ENCODE measurements around the gene GABRR1. TPM values are rescaled to one million over a fixed set of nuclear protein-coding genes. Genes with fewer than 3 reads are reported as not detected.

GABRR1 gene
- total RNA-seq, 1 experiment from 2014 or later = 0.33 TPM

- H3K27me3 ChIP-seq (ENCODE audit: insufficient read depth, low read length) = no peaks in the 10 kb centered on the region
- H3K9ac ChIP-seq (ENCODE audit: extremely low read depth, insufficient read length, low read length) = no peak overlapping the region
- no peak overlapping the region for H2BK120ac ChIP-seq (ENCODE audit: low read depth, low read length, poor library complexity, severe bottlenecking)
- H3K27me3 Mint-ChIP-seq (ENCODE audit: low read depth) = peaks cover 1% of the 10 kb centered on the region
- no peak overlapping the region for H3K56ac ChIP-seq (ENCODE audit: insufficient read length, low read depth, low read length)
- no peak overlapping the region; a peak in 1 of 7 replicates for H3K27ac Mint-ChIP-seq
- peaks cover 18 to 19% of the 10 kb centered on the region in 2 experiments for H3K9me3 Mint-ChIP-seq
- TF ChIP-seq CTCF (conservative IDR thresholded peaks at IDR 0.05) = no peak
- no peak overlapping the region for H4K5ac ChIP-seq (ENCODE audit: insufficient read length, low read depth, low read length)
- H3K9me3 ChIP-seq (ENCODE audit: control insufficient read depth, low read depth, low read length) = no peaks in the 10 kb centered on the region
- no peaks in the 10 kb centered on the region for H4K20me1 ChIP-seq (ENCODE audit: control insufficient read depth, insufficient read depth, insufficient read length)
- H3K27ac ChIP-seq (ENCODE audit: insufficient read length, low read depth, low read length) = no peak overlapping the region
- no peak overlapping the region for H4K91ac ChIP-seq (ENCODE audit: insufficient read length, low read depth, low read length)
- no peak overlapping the region for H3K4me3 Mint-ChIP-seq
- H4K8ac ChIP-seq (replicated peaks; ENCODE audit: insufficient read length, low read depth, low read length) = no peak overlapping the region
- no peak overlapping the region for H2BK15ac ChIP-seq (ENCODE audit: low read depth, low read length)
- no peak overlapping the region for H3K23ac ChIP-seq (ENCODE audit: insufficient read length, low read depth, low read length)
- H3K79me1 ChIP-seq (ENCODE audit: insufficient read depth, low read depth, low read length, poor library complexity, severe bottlenecking) = no peaks in the 10 kb centered on the region
- no peak for DNase-seq
- H3K4me1 ChIP-seq (ENCODE audit: insufficient read depth, low read length) = peaks cover 2% of the 10 kb centered on the region; the same call in 1 of the 2 replicates
- WGBS (ENCODE audit: extremely low coverage, insufficient read length, low lambda C conversion rate) = no CpG with 5 or more reads among the region's 7 CpGs
- H2BK20ac ChIP-seq (ENCODE audit: low read depth, low read length, poor library complexity, severe bottlenecking) = no peak overlapping the region
- H3K4me1 Mint-ChIP-seq = peaks cover 5 to 6% of the 10 kb centered on the region in 2 experiments
- H3K79me2 ChIP-seq (ENCODE audit: insufficient read depth, low read length) = no peaks in the 10 kb centered on the region
- H3K4ac ChIP-seq (ENCODE audit: low read depth, low read length) = no peak overlapping the region
- H3K36me3 Mint-ChIP-seq (ENCODE audit: insufficient read depth in 1 of 3, low read depth in 3 of 3) = peaks cover 7 to 13% (median 10%) of the 10 kb centered on the region in 3 experiments; a peak in 6 of 7 replicates
- H2AK5ac ChIP-seq (ENCODE audit: insufficient read length, low read length) = no peak overlapping the region
- H3K18ac ChIP-seq (ENCODE audit: insufficient read length, low read depth, low read length) = no peak overlapping the region
- no peak overlapping the region; the same call in 1 of the 2 replicates for H3K14ac ChIP-seq (ENCODE audit: insufficient read depth, low read length)
- H3T11ph ChIP-seq (ENCODE audit: low read length) = no peak overlapping the region
- no peak overlapping the region for H2BK5ac ChIP-seq (ENCODE audit: insufficient read length, low read length)
- H2BK12ac ChIP-seq (ENCODE audit: insufficient read length, low read depth, low read length) = no peak overlapping the region
- no peak overlapping the region for H2AFZ ChIP-seq (ENCODE audit: low read length)
- no peak overlapping the region for H3K4me2 ChIP-seq (ENCODE audit: insufficient read depth, insufficient read length, low read length)
- H3K23me2 ChIP-seq (ENCODE audit: insufficient read length, low read depth, low read length, poor library complexity, severe bottlenecking) = no peaks in the 10 kb centered on the region
These were observed 18.9 kb downstream of the GABRR1 start for GRCh38 chr6:89198235-89198634.
